KOPT-K1 (cell line): ENCODE data around the gene SLC47A2.
"Not testable (repeated sequence)": the region's sequence is repeated elsewhere in the genome, so short reads cannot be mapped to it uniquely, and the experiment has no call there.

Experiments
- H3K27ac ChIP-seq: fragments of 200-600 bp; sonication (generic); 2 replicates; pipeline ENCODE4 v1.5.1; 2016; ENCODE audit warnings: antibody characterized with exemption, mild to moderate bottlenecking, low read depth, low read length; ENCODE audit not compliant: poor library complexity, severe bottlenecking
- H3K36me3 ChIP-seq: fragments of 200-600 bp; sonication (generic); 2 replicates; pipeline ENCODE4 v1.5.1; 2017; ENCODE audit warnings: antibody characterized with exemption, mild to moderate bottlenecking, low read length, moderate library complexity; ENCODE audit not compliant: insufficient read depth
- H3K9me3 ChIP-seq: fragments of 200-600 bp; sonication (generic); 2 replicates; pipeline ENCODE4 v1.5.1; 2017; ENCODE audit warnings: antibody characterized with exemption, low read length, mild to moderate bottlenecking; ENCODE audit not compliant: insufficient read depth, poor library complexity, severe bottlenecking

SLC47A2 gene

DNA sequence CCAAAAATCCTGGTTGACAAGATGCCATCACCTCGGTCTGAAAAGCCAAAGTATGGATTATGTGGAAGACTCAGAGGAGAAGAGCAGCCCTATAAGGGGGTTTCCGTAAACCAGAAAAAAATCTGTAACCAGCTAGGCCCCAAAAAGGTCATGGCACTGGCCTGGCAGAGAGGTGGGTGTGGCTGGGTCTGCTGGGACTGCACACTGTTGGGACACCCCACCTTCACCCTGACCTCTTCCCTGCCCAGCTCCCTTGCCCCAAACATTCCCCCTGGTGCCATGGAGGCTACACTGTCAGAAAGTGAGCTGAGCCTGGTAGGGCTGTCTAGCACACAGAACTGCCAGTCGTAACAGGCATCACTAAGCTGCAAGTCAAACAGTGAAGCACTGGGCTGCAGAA is 6.5 kb downstream of the SLC47A2 start:
- H3K36me3 ChIP-seq: no peaks in the 10 kb centered on the region
- no peaks in the 10 kb centered on the region for H3K9me3 ChIP-seq
- no peak overlapping the region for H3K27ac ChIP-seq

DNA sequence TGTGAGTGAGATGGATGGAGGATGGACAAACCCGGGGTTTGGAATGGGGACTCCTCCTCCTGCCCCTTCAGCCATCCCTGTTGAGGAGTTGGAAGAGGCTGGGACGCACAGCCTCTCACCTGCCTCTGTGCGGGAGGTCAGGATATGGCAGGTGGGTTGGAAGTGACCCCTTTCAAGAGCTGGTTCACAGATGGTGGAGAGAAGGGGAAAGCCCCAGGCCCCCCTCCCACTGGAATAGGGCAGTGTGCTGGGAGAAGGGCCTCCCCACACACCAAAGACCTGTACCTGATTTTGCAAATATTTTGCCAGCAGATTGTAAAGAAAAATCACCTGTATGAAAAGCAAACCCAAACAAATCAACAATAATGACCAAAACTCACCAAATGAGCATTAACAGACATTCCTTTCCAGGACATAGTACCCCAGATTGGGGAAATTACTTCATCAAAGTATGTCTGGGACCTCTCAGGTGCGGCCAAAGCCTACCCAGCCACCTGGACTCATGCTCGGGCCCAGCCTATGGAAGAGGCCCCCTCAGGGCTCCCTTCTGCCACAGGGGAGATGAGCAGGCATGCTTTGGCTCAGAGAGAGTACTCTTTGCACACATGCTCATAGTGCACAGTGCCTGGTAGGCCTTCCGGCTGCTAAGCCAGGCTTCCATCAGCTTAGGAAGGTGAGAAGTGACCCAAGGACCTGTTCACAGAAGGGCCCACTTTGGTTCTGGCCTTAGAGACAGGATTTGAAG is 7.8 kb downstream of the SLC47A2 start:
- H3K36me3 ChIP-seq: no peaks in the 10 kb centered on the region
- H3K9me3 ChIP-seq: no peaks in the 10 kb centered on the region
- no peak overlapping the region for H3K27ac ChIP-seq

DNA sequence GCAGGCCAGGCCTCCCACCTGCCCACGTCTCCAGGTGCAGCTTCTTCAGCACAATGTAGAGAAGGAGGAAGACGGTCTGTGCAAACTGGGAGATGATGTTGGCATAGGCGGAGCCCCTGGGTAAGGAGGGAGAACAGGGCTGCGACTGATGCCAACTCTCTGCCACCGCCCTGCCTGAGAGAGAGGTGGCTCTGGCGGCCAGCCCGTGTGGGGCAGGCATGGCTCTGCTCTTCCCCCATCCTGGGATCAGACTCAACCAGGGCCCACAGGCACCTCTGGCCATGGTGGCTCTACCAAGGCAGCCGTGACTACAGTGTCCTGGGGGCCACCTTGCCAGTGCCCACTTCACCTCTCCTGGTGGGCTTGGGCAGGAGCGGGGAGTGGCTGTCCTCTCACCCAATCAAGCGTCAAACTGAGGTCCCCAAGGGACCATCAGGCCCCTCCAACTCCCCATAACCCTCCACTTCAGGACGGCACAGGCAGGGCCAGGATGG is 8.6 kb downstream of the SLC47A2 start:
- Histone ChIP-seq H3K36me3 (no peaks in the 10 kb centered on the region), H3K27ac (no peak overlapping the region), H3K9me3 (no peaks in the 10 kb centered on the region)

DNA sequence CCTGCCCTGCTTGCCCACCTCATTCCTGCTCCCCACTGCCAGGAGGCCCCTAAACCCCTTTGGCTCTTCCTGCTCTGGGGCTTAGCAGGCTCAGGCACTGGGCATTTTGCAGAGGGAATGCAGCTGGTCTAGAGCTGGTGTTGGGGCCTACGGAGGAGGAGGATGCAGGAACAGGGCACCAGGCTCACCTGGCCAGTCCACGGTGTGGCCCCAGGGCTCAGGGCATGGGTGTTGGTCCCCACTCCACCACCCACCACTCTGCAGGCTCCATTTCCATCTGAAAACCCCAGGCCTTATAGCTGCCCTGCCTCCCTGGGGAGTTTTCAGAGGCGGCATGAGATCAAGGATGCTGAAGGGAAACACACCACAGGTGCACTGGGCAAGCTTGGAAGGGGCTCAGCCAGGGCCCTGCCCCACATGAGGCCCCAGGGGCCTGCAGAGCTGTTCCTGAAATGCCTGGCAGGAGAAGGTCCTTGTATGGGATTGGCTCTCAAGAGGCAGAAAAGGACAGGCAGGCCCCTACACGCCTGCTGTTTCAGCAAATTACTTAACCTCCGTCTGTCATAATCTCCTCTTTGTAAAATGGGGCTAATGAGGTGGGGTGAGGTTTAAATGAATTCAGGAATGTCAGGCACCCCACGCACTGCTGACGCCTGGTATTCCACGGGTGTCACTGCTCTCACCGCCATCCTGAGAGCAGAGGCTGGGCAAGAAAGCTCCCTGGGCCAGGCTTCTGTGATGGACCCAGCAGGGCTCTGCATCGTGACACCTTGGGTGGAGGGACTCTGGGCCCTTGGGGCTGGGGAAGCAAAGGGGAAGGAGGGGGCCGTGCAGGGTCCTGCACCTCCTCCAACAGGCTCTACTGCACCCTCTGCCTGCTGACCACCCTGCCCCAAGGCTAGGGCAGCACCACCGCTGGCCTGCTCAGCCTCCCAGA is 9.3 kb downstream of the SLC47A2 start:
- Histone ChIP-seq H3K27ac (no peak overlapping the region), H3K36me3 (no peaks in the 10 kb centered on the region), H3K9me3 (no peaks in the 10 kb centered on the region)

DNA sequence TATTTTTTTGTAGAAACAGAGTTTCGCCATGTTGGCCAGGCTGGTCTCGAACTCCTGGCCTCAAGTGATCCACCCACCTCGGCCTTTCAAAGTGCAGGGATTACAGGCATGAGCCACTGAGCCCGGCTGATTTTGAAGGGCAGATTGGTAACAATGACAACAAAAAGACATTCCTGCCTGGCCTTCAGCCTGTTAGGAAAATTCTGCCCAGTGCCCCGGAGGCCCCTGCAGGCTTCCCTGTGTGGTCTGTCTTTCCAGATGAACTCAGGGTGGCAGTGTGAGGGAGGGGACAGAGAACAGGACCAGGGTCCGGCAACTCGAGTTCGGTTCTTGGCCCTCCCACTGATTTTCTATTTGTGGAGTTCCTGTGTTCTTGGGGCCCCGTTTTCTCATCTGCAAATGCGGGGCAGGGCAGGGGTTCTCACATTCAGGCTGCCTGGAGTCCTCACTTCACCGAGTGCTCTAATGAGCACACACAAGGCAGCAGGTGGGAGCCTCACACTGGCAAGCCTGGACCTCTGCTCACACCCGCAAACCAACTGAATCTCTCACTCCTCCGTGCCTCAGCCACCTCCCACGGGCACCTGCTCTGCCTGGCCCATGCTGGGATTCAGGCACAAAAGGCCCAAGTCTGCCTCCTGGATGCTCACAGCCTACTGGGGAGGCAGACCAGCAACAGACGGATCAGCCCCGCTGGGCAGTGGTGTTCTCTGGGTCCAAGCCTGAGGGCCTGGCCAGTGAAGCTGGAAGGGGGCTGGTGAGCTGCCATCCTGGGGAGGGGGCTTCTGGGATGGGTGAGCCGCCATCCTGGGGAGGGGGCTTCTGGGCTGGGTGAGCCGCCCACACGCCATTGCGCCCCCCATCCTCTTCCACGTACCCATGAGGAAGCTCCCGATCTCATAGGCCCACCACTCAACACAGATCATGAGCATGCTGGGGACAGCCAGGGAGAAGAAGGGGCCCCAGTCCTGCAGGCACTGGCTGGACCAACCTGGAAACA is 10.3 kb downstream of the SLC47A2 start:
- Histone ChIP-seq H3K27ac (no peak overlapping the region), H3K9me3 (no peaks in the 10 kb centered on the region)

DNA sequence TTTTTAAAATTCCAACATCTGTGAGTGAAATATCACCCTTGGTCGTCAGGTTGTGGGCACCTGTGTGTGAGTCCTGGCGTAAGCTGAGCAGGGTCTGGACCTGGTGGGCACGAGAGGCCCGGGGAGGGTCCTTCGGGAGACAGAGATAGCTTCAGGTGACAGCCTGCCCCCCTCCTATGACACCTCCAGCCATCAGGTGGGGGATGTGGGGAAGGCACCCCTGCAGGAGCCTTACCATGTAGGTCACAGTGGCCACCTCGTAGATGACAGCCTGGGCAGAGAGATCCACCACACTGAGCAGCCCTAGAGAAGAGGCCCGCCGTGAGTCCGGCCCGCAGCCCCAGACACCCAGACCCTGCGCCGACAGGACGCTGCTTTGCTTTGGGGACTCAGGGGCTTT is 11.2 kb downstream of the SLC47A2 start:
- Histone ChIP-seq H3K27ac (no peak overlapping the region), H3K36me3 (no peaks in the 10 kb centered on the region), H3K9me3 (no peaks in the 10 kb centered on the region)

More for the DNA sequence above, 10.3 kb downstream of the SLC47A2 start:
- H3K36me3 ChIP-seq: no peaks in the 10 kb centered on the region

DNA sequence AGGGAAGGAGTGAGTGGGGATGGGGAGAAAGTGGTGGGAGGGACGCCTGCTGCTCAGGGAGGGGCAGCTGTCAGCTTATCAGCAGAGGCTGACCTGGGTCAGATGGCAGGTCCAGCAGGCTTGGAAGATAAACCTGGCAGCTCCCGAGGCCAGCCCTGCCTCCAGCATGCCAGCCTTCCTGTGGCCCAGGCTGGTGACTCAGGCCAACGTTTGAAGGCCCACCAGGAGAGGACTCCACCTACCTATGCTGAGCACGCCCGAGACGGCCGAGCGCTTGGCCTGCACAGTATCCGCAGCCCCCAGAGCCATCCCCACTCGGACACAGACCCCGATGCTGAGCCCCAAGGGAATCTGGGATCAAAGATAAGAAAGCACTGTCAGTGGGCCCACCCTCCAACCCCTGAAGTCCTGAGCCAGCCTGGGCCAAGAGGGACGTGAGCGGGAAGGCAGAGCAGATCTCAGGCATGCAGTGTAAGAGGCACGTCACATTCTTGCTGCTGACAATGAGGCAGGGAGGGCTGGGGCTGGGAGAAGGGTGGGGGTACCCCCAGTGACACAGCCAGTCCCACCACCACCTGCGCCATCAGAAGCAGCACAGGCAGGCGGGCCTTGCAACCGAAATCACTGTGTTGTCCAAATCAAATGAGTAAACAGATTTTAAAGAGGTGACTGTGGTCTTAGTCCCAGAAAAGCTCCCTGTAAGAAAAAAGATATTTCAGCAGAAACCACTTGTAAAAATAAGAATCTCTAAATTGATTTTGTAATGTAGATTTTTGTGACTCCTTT is 12.4 kb downstream of the SLC47A2 start:
- Histone ChIP-seq H3K27ac (no peak overlapping the region), H3K9me3 (no peaks in the 10 kb centered on the region), H3K36me3 (no peaks in the 10 kb centered on the region)

DNA sequence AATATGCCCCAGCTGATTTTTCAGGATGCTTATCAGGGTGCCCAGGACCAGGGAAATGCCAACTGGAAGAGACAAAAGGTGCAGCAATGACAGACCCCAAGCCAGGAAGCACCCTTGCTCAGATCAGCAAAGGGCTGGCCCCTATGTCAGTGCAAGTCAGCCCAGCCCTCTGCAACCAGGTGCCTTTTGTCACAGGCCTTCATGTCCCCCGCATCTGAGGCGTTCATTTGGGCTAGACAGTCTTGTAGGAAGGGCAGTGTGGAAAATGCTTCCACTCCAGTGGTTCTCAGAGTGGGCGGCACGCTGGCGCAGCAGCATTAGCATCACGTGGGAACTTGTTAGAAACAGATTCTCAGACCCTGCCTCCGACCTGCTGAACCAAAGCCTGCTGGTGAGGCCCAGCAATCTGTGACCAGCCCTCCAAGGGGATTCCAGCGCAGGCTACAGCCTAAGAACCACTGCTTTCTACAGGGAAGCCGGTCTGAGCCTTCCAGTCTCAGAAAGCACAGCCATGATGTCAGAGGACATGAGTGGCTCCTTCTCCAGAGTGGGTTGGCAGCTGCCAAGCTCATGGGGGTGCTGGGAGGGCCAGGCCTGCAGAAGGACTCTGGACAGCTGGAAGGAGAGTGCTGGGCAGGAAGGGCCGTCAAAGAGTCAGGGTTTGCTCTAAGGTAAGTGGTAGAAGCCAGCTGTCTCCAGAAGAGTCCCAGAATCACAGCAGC is 13.1 kb downstream of the SLC47A2 start:
- Histone ChIP-seq H3K27ac (no peak overlapping the region), H3K36me3 (no peaks in the 10 kb centered on the region), H3K9me3 (no peaks in the 10 kb centered on the region)

DNA sequence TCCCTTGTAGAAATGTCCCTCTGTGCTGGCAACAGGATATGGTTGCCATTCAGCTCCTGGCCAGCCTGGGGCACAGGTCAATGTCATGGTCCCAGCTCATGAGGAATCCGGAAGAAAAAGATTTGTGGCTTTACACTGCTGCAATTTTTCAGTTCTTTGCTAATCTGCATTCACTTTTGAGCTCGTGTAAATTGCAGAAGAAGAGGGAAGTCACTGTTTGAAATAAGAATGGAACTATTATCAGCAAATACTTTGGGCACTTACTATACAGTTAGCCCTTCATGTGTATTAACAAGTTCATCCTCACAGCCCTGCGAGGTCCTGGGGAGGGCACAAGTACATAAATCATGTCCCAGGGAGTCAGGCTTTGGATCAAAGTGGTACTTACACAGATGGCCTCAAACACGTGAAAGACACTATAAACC is 14.2 kb downstream of the SLC47A2 start:
- Histone ChIP-seq H3K9me3 (no peaks in the 10 kb centered on the region), H3K27ac (no peak overlapping the region), H3K36me3 (no peaks in the 10 kb centered on the region)

DNA sequence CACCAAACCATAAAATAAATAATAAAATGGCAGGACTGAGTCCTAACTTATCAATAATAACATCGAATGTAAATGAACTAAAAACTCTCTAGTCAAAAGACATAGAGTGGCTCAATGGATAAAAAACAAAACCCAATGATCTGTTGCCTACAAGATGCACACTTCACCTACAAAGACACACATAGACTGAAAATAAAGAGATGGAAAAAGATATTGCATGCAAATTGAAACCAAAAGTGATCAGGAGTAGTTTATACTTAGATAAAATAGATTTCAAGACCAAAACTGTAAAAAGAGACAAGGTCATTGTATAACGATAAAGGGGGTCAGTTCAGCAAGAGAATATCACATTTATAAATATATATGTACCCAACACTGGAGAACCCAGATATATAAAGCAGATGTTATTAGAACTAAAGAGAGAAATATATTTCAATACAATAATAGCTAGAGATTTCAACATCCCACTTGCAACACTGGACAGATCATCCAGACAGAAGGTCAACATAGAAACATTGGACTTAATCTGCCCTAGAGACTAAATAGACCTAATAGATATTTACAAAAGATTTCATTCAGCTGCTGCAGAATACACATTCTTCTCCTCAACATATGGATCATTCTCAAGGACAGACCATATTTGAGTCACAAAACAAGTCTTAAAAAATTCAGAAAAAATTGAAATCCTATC is 29.8 kb downstream of the SLC47A2 start:
- Histone ChIP-seq H3K36me3 (no peaks in the 10 kb centered on the region), H3K9me3 (no peaks in the 10 kb centered on the region), H3K27ac (no peak overlapping the region)

DNA sequence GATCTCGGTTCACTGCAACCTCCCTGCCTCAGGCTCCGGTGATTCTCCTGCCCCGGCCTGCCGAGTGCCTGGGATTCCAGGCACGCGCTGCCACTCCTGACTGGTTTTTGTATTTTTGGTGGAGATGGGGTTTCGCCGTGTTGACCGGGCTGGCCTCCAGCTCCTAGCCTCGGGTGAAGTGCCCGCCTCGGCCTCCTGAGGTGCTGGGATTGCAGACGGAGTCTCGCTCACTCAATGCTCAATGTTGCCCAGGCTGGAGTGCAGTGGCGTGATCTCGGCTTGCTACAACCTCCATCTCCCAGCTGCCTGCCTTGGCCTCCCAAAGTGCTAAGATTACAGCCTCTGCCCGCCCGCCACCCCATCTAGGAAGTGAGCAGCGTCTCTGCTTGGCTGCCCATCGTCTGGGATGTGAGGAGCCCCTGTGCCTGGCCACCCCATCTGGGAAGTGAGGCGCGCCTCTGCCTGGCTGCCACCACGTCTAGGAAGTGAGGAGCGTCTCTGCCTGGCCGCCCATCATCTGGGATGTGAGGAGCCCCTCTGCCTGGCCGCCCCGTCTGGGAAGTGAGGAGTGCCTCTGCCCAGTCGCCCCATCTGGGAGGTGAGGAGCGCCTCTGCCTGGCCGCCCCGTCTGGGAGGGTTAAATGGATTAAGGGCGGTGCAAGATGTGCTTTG is 31.3 kb downstream of the SLC47A2 start:
- not testable (repeated sequence) for H3K27ac ChIP-seq, H3K36me3 ChIP-seq, H3K9me3 ChIP-seq

DNA sequence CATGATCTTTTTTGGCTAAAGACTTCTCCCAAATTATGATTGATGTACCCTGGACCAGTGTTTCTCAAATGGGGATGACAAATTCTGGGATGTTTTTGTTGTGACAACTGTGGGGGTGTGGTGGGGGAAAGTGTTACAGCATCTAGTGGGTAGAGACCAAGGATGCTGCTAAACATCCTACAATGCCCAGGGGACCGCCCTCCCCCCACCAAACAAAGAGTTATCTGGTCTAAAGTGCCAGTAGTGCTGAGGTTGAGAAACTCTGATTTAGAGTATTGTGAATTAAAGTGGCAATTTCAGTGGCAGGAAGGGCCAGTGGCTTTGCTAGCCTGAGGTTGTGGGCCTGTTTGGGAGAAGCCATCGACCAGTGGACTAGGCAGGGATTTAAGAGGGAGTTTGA is 33.3 kb downstream of the SLC47A2 start:
- no peaks in the 10 kb centered on the region for H3K9me3 ChIP-seq
- no peaks in the 10 kb centered on the region for H3K36me3 ChIP-seq
- no peak overlapping the region for H3K27ac ChIP-seq
